Keratinocyte (primary cell): Measurements from ENCODE around the gene LARGE1. TPM values are rescaled to one million over a fixed set of nuclear protein-coding genes. Genes with fewer than 3 reads are reported as not detected.

Experiments used
- DNase-seq: peaks from one replicate; pipeline ENCODE4 v3.0.0-alpha.2; 2011; ENCODE audit warnings: low read depth, missing footprints, low spot score
- FAIRE-seq: peaks from 2 replicates; lab custom pipeline; 2011; peaks lifted over from hg19 to GRCh38; lab: Jason Lieb, UNC
- H2AFZ ChIP-seq: 2 replicates; pipeline ENCODE4 v1.6.0; 2012; ENCODE audit warnings: low read length, control low read depth, inconsistent platforms; ENCODE audit not compliant: control insufficient read depth
- H3K27ac ChIP-seq: 2 replicates; pipeline ENCODE4 v1.5.1; 2011; ENCODE audit warnings: low read length; ENCODE audit not compliant: control insufficient read depth, insufficient read depth
- H3K27me3 ChIP-seq: 3 replicates; pipeline ENCODE4 v1.6.0; 2011; ENCODE audit warnings: low read length; ENCODE audit not compliant: control insufficient read depth, insufficient read depth; ENCODE audit errors: extremely low read depth
- H3K36me3 ChIP-seq, 2 experiments: 2 replicates in 1 of 2; 3 replicates in 1 of 2; pipeline ENCODE4 v1.5.1; 2011; ENCODE audit warnings: low read length in 2 of 2, mild to moderate bottlenecking in 1 of 2; ENCODE audit not compliant: control insufficient read depth in 2 of 2, insufficient read depth in 2 of 2; ENCODE audit errors: extremely low read depth in 1 of 2
- H3K4me1 ChIP-seq: 3 replicates; pipeline ENCODE4 v1.5.1; 2011; ENCODE audit warnings: low read length; ENCODE audit not compliant: control insufficient read depth, insufficient read depth; ENCODE audit errors: extremely low read depth
- H3K4me2 ChIP-seq: 3 replicates; pipeline ENCODE4 v1.6.0; 2011; ENCODE audit warnings: low read depth, low read length; ENCODE audit not compliant: control insufficient read depth, insufficient read depth; ENCODE audit errors: extremely low read depth
- H3K4me3 ChIP-seq, 3 experiments: fragments of 200-600 bp in 1 of 3; sonication (generic) in 1 of 3; 2 replicates in 2 of 3; 3 replicates in 1 of 3; pipeline ENCODE4 v1.5.1; 2011 to 2016; ENCODE audit warnings: low read length in 3 of 3, mild to moderate bottlenecking in 3 of 3, control low read depth in 2 of 3, inconsistent platforms in 1 of 3, low read depth in 1 of 3, mixed read lengths in 1 of 3, mixed run types in 1 of 3, moderate library complexity in 1 of 3; ENCODE audit not compliant: control insufficient read depth in 2 of 3, insufficient read depth in 2 of 3; ENCODE audit errors: extremely low read depth in 1 of 3
- H3K79me2 ChIP-seq: 2 replicates; pipeline ENCODE4 v1.6.0; 2012; ENCODE audit warnings: low read length; ENCODE audit not compliant: control insufficient read depth, insufficient read depth
- H3K9ac ChIP-seq: 3 replicates; pipeline ENCODE4 v1.6.0; 2011; ENCODE audit warnings: low read length; ENCODE audit not compliant: control insufficient read depth, insufficient read depth; ENCODE audit errors: extremely low read depth
- H3K9me1 ChIP-seq: 3 replicates; pipeline ENCODE4 v1.6.0; 2011; ENCODE audit warnings: low read length; ENCODE audit not compliant: control insufficient read depth, insufficient read depth; ENCODE audit errors: extremely low read depth
- H3K9me3 ChIP-seq: 2 replicates; pipeline ENCODE4 v1.5.1; 2012; ENCODE audit warnings: low read depth, low read length; ENCODE audit not compliant: control insufficient read depth
- H4K20me1 ChIP-seq: 3 replicates; pipeline ENCODE4 v1.6.0; 2011; ENCODE audit warnings: low read length; ENCODE audit not compliant: control insufficient read depth, insufficient read depth; ENCODE audit errors: extremely low read depth
- CTCF ChIP-seq, 3 experiments: IDR thresholded peaks in 1 of 3; conservative IDR thresholded peaks in 1 of 3; optimal IDR thresholded peaks in 1 of 3; 2 replicates in 2 of 3; 3 replicates in 1 of 3; pipeline versions ENCODE3 to v1.5.1; 2011; ENCODE audit warnings: low read length in 3 of 3, mild to moderate bottlenecking in 3 of 3, moderate library complexity in 2 of 3, control low read depth in 1 of 3, inconsistent platforms in 1 of 3; ENCODE audit not compliant: insufficient read depth in 2 of 3; ENCODE audit errors: extremely low read depth in 1 of 3
- EZH2 ChIP-seq: IDR thresholded peaks from one replicate; pipeline ENCODE4 v1.6.1; 2012; ENCODE audit warnings: inconsistent platforms, mild to moderate bottlenecking, low read length, moderate library complexity
- dilution Hi-C: fragments of 300-500 bp; cut with MboI; formaldehyde crosslinking; loops from one replicate; pipeline ENCODE4 v1.7.0; 2020; ENCODE audit warnings: low sequenced_read_pairs; ENCODE audit not compliant: extremely low pct_ligation_motif_present
- polyA plus RNA-seq, 5 experiments: library from polyadenylated mRNA; depleted of rRNA in 3 of 5; stranded (reverse) in 3 of 5; stranded (forward) in 1 of 5; unstranded in 1 of 5; fragments of >200 nt; gene quantifications; 1 replicate in 1 of 5; 2 replicates in 3 of 5; 3 replicates in 1 of 5; pipeline versions ENCODE4 v1.2.1 to v1.2.3, GENCODE V29; 2011 to 2012; ENCODE audit warnings: missing spikeins in 2 of 5, low read depth in 1 of 5, low replicate concordance in 1 of 5

Gene LARGE1
- polyA plus RNA-seq, 1 donor (not counting 4 experiments of a cell fraction or from before 2014, with no cell fraction given): 4.5 TPM

GRCh38 chr22:33726294-33726734 is 194.0 kb downstream of the LARGE1 start:
- Histone ChIP-seq H3K79me2 (no peaks in the 10 kb centered on the region), H3K9ac (no peak overlapping the region), H3K9me1 (no peaks in the 10 kb centered on the region), H3K36me3 (no peaks in the 10 kb centered on the region), H4K20me1 (peaks cover 4% of the 10 kb centered on the region), H3K4me3 (no peak overlapping the region), H3K4me2 (peak overlapping the region; percentile 49), H3K27me3 (no peaks in the 10 kb centered on the region), H3K4me1 (peaks cover 26% of the 10 kb centered on the region), H3K9me3 (no peaks in the 10 kb centered on the region), H3K27ac (no peak overlapping the region), H2AFZ (no peak overlapping the region)
- DNase-seq (peak; percentile 66), FAIRE-seq (peak; percentile 82)
- dilution Hi-C loops: no loop called here
- no peak for TF ChIP-seq EZH2
- TF ChIP-seq CTCF (optimal IDR thresholded peaks at IDR 0.05 in 1 of 3, IDR thresholded peaks at IDR 0.05 in 1 of 3, conservative IDR thresholded peaks at IDR 0.05 in 1 of 3; ENCODE audit: extremely low read depth in 1 of 3, insufficient read depth in 2 of 3, low read length in 3 of 3): no peak

- Histone ChIP-seq H3K4me2 (no peak overlapping the region), H3K9ac (no peak overlapping the region), H2AFZ (no peak overlapping the region), H3K36me3 (no peaks in the 10 kb centered on the region), H3K79me2 (no peaks in the 10 kb centered on the region), H3K9me3 (no peaks in the 10 kb centered on the region), H4K20me1 (peaks cover 4% of the 10 kb centered on the region), H3K27me3 (no peaks in the 10 kb centered on the region), H3K4me3 (no peak overlapping the region), H3K27ac (no peak overlapping the region), H3K4me1 (peaks cover 26% of the 10 kb centered on the region), H3K9me1 (no peaks in the 10 kb centered on the region)
- dilution Hi-C loops: no loop called here
- DNase-seq: no peak
- TF ChIP-seq CTCF (optimal IDR thresholded peaks at IDR 0.05 in 1 of 3, IDR thresholded peaks at IDR 0.05 in 1 of 3, conservative IDR thresholded peaks at IDR 0.05 in 1 of 3; ENCODE audit: extremely low read depth in 1 of 3, insufficient read depth in 2 of 3, low read length in 3 of 3): no peak
- no peak for TF ChIP-seq EZH2
- FAIRE-seq: no peak
Observed at GRCh38 chr22:33723915-33724314, 196.4 kb downstream of the LARGE1 start.
